IPS DF 6.9 (cell line): Measurements from ENCODE around the gene STS.

Experiments used
- DNase-seq: peaks from one replicate; pipeline ENCODE4 v3.0.0-alpha.2; 2013; ENCODE audit warnings: low read depth, low spot score
- H3K27ac ChIP-seq: one replicate; pipeline ENCODE4 v1.5.1; 2013; ENCODE audit warnings: low read length, control low read depth
- H3K27me3 ChIP-seq: 2 replicates; pipeline ENCODE4 v1.6.1; 2013; ENCODE audit warnings: mild to moderate bottlenecking, low read length; ENCODE audit not compliant: control insufficient read depth, insufficient read depth
- H3K36me3 ChIP-seq: 2 replicates; pipeline ENCODE4 v1.6.1; 2013; ENCODE audit warnings: low read length; ENCODE audit not compliant: control insufficient read depth, insufficient read depth
- H3K4me1 ChIP-seq: 2 replicates; pipeline ENCODE4 v1.6.1; 2013; ENCODE audit warnings: low read length; ENCODE audit not compliant: control insufficient read depth, insufficient read depth
- H3K4me3 ChIP-seq: 2 replicates; pipeline ENCODE4 v1.5.1; 2013; ENCODE audit warnings: mild to moderate bottlenecking, low read length
- H3K9me3 ChIP-seq: 2 replicates; pipeline ENCODE4 v1.6.1; 2013; ENCODE audit warnings: low read length, inconsistent platforms; ENCODE audit not compliant: control insufficient read depth, insufficient read depth
- WGBS: extraction: QIAGEN DNeasy Blood & Tissue Kit; methylation state at CpG from one replicate; pipeline ENCODE4 v1.1.7; 2013; ENCODE audit warnings: mixed read lengths, missing lambda C conversion rate; ENCODE audit not compliant: insufficient read length, insufficient coverage; 5-methylcytosine and 5-hydroxymethylcytosine counted together

Gene STS, protein sequence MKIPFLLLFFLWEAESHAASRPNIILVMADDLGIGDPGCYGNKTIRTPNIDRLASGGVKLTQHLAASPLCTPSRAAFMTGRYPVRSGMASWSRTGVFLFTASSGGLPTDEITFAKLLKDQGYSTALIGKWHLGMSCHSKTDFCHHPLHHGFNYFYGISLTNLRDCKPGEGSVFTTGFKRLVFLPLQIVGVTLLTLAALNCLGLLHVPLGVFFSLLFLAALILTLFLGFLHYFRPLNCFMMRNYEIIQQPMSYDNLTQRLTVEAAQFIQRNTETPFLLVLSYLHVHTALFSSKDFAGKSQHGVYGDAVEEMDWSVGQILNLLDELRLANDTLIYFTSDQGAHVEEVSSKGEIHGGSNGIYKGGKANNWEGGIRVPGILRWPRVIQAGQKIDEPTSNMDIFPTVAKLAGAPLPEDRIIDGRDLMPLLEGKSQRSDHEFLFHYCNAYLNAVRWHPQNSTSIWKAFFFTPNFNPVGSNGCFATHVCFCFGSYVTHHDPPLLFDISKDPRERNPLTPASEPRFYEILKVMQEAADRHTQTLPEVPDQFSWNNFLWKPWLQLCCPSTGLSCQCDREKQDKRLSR

DNA sequence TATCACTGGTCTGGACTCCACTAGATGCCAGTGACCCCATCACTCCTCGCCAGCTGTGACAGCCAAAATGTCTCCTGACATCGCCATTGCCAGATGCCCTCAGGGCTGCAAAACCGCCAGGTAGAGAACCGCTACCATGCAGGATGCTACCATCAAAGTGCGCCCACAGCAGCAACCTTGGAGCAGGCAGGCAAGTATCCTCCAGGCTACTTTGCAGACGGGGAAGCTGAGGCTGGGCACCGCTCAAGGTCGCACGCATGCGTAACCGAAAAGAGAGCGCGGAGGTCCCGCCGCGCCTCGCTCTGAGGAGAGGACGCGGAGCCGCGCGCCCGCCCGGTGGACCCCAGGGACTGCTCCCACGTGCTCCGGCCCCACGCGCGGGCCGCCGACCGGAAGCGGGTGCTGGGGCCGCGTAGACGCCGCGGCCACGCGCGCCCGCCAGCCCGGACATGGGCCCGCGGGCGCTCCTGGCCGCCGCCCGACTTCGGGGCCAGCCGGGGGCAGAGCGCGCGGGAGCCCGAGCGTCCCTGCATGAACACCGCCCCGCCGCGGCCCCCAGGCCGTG, at the start of gene STS:
STS (plus strand) TSS at position 300 of the 565 bp plus-strand sequence. CDS start 105,488 bp downstream, outside the sequence.
- Histone ChIP-seq H3K36me3 (no peaks in the 10 kb centered on the region), H3K27me3 (no peaks in the 10 kb centered on the region), H3K4me3 (peak within 1 kb of the TSS; percentile 100), H3K9me3 (no peaks in the 10 kb centered on the region), H3K27ac (no peak within 1 kb of the TSS), H3K4me1 (no peaks in the 10 kb centered on the region)
- DNase-seq, result no peak
- WGBS, result no CpG with 5 or more reads among the region's 61 CpGs

GRCh38 chrX:7100022-7100421, 47.5 kb upstream of the STS start:
- no peaks in the 10 kb centered on the region for H3K4me1 ChIP-seq
- WGBS, result no CpG with 5 or more reads among the region's 7 CpGs
- no peak for DNase-seq
- H3K36me3 ChIP-seq, result no peaks in the 10 kb centered on the region
- H3K9me3 ChIP-seq, result no peaks in the 10 kb centered on the region
- H3K27ac ChIP-seq, result no peak overlapping the region
- H3K4me3 ChIP-seq, result no peak overlapping the region
- H3K27me3 ChIP-seq, result no peaks in the 10 kb centered on the region

- no CpG with 5 or more reads among the region's 3 CpGs for WGBS
- no peaks in the 10 kb centered on the region for H3K9me3 ChIP-seq
- no peak overlapping the region for H3K27ac ChIP-seq
- H3K36me3 ChIP-seq, result no peaks in the 10 kb centered on the region
- DNase-seq, result no peak
- no peaks in the 10 kb centered on the region for H3K4me1 ChIP-seq
- no peak overlapping the region for H3K4me3 ChIP-seq
- H3K27me3 ChIP-seq, result no peaks in the 10 kb centered on the region
Observed at GRCh38 chrX:7102119-7102518, 45.4 kb upstream of the STS start.

GRCh38 chrX:7106649-7107048, 40.9 kb upstream of the STS start:
- H3K27me3 ChIP-seq, result no peaks in the 10 kb centered on the region
- no peak overlapping the region for H3K27ac ChIP-seq
- no peaks in the 10 kb centered on the region for H3K9me3 ChIP-seq
- DNase-seq, result no peak
- WGBS, result no CpG with 5 or more reads among the region's 2 CpGs
- H3K4me1 ChIP-seq, result no peaks in the 10 kb centered on the region
- no peak overlapping the region for H3K4me3 ChIP-seq
- H3K36me3 ChIP-seq, result no peaks in the 10 kb centered on the region

DNA sequence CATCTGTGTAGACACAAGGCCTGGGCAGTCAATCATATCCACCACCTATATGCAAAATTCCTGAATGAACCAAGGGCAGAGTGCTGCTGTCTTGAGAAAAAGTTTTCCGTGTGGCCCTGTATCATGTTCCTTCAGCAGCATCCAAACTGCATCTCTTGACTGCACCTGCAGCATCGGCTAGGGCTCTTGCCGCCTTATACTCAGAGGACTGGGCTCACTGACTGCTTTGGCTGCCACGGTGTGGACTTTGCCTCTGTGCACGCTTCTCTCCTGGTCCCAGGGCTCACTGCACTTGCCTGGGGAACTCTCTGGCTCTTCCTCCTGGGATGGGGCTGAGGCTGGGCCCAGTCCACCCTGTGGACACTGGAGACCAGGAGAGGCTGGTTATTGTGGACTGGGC, 39.5 kb upstream of the STS start:
- Histone ChIP-seq H3K27me3 (no peaks in the 10 kb centered on the region), H3K36me3 (no peaks in the 10 kb centered on the region), H3K9me3 (no peaks in the 10 kb centered on the region), H3K4me1 (no peaks in the 10 kb centered on the region), H3K4me3 (no peak overlapping the region), H3K27ac (no peak overlapping the region)
- no peak for DNase-seq
- no CpG with 5 or more reads among the region's 5 CpGs for WGBS

DNA sequence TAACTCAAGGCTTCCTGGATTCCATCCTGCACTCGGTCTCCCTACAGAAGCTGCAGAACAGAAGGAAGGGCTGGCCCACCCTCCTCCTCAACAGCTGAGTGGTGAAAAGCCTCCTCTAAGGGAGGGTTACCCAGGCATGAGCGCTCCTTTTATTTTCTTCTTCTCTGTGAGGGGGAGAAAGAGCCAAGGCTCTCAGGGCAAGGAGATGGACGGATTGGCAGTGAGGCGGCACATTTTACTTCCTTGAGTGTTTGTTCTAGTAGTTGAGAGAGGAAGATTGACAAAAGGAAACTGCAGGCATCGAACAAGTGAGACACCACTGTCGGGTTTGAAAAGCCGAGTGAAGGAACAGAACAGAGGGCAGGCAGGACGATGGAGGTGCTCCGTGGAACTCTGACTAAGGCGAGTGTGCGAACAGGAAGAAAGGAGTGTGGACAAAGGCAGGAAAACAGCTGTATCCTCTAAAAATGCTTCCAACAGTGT, 38.4 kb upstream of the STS start:
- Histone ChIP-seq H3K36me3 (no peaks in the 10 kb centered on the region), H3K27ac (no peak overlapping the region), H3K4me3 (no peak overlapping the region), H3K27me3 (no peaks in the 10 kb centered on the region), H3K9me3 (no peaks in the 10 kb centered on the region), H3K4me1 (no peaks in the 10 kb centered on the region)
- DNase-seq, result no peak
- no CpG with 5 or more reads among the region's 11 CpGs for WGBS

DNA sequence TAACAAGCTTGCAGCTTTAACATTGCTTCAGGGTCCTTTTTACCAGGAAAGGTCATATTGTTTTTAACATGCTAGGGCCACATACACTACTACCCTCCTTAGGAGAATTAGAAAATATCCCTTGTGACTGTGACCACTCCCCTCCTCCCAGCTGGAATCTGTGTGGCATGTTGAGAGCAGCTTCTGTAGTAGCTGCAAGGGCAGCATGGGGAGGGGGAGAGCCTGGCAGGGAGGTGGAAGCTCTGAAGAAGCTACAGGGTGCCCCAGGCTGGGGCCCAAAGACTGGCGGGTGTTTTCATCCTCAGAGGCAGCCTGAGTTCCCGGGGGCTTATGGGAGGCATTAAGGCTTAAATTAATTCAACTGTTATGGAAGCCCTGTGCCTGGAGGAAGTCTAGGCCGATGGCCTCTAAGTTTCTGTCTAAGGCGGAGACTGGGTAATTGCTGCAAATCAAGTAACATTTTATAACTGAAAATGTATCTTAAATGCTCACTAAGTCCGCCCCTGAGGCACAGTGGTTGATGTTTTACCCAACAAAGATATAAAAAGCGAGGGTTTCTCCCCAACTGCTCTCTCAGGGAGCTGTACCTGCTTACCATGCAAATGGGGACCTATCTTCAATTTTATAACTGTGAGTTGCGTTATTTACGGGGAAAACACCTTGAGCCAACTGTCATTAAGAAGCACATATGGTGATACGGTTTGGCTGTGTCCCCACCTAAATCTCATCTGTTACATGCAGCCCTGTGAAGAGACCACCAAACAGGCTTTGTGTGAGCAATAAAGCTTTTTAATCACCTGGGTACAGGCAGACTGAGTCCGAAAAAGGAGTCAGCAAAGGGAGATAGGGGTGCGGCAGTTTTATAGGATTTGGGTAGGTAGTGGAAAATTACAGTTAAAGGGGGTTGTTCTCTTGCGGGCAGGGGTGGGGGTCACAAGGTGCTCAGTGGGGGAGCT, 37.4 kb upstream of the STS start:
- Histone ChIP-seq H3K4me1 (no peaks in the 10 kb centered on the region), H3K36me3 (no peaks in the 10 kb centered on the region), H3K4me3 (no peak overlapping the region), H3K27ac (no peak overlapping the region), H3K27me3 (no peaks in the 10 kb centered on the region), H3K9me3 (no peaks in the 10 kb centered on the region)
- DNase-seq, result no peak
- WGBS, result no CpG with 5 or more reads among the region's 12 CpGs

- H3K27ac ChIP-seq, result no peak overlapping the region
- WGBS, result no CpG with 5 or more reads among the region's 5 CpGs
- no peaks in the 10 kb centered on the region for H3K9me3 ChIP-seq
- no peaks in the 10 kb centered on the region for H3K4me1 ChIP-seq
- DNase-seq, result no peak
- no peak overlapping the region for H3K4me3 ChIP-seq
- H3K27me3 ChIP-seq, result no peaks in the 10 kb centered on the region
- no peaks in the 10 kb centered on the region for H3K36me3 ChIP-seq
Observed at GRCh38 chrX:7110821-7111276, 36.7 kb upstream of the STS start.

GRCh38 chrX:7111518-7111917, 36.0 kb upstream of the STS start:
- Histone ChIP-seq H3K27ac (no peak overlapping the region), H3K36me3 (no peaks in the 10 kb centered on the region), H3K4me1 (no peaks in the 10 kb centered on the region), H3K4me3 (no peak overlapping the region), H3K9me3 (no peaks in the 10 kb centered on the region), H3K27me3 (no peaks in the 10 kb centered on the region)
- DNase-seq, result no peak
- WGBS, result no CpG with 5 or more reads among the region's 6 CpGs

DNA sequence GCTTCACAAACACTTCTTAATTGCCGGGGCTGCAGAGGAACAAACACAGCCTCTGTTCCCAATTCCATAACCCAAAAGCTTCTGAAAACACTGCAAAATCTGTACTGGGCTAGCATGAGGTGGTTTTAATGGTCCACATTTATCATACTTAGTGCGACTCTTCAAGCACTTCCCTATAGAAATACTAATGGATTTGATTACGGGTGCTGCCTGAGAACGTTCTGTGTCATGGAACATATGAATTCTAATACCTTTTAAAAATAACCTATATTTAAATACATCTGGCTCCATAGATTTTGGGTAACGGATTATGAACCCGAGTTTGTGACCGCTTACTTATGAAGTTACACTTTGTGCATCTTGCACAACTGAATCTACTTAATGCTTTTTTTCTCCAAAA, 35.4 kb upstream of the STS start:
- no peaks in the 10 kb centered on the region for H3K36me3 ChIP-seq
- no peak overlapping the region for H3K27ac ChIP-seq
- H3K4me3 ChIP-seq, result no peak overlapping the region
- H3K27me3 ChIP-seq, result no peaks in the 10 kb centered on the region
- H3K9me3 ChIP-seq, result no peaks in the 10 kb centered on the region
- no peak for DNase-seq
- no CpG with 5 or more reads among the region's 7 CpGs for WGBS
- H3K4me1 ChIP-seq, result no peaks in the 10 kb centered on the region
